Tibial artery (tissue), 4 donors: ENCODE results near the gene NRN1.

Experiments used
- DNase-seq, 2 donors: peaks; one replicate each; pipeline ENCODE4 v3.0.0-alpha.2; 2019
- H3K27ac ChIP-seq, 2 donors: fragments of 200-600 bp; sonication (generic) in 1 of 2; 1 replicate in 1 of 2; 2 replicates in 1 of 2; pipeline ENCODE4 v1.5.1; 2018 to 2019; ENCODE audit warnings: mild to moderate bottlenecking in 1 of 2
- H3K27me3 ChIP-seq, 2 donors: fragments of 200-600 bp; sonication (generic) in 1 of 2; one replicate each; pipeline versions ENCODE4 v1.5.1 to v1.6.0; 2016 to 2019
- H3K36me3 ChIP-seq, 3 donors: fragments of 200-600 bp; sonication (generic) in 2 of 3; one replicate each; pipeline ENCODE4 v1.5.1; 2016 to 2019; ENCODE audit warnings: mild to moderate bottlenecking in 2 of 3
- H3K4me1 ChIP-seq, 4 donors: fragments of 200-600 bp; sonication (generic) in 2 of 4; 1 replicate in 3 of 4; 2 replicates in 1 of 4; pipeline ENCODE4 v1.5.1; 2016 to 2019
- H3K4me3 ChIP-seq, 2 donors: fragments of 200-600 bp; sonication (generic) in 1 of 2; 1 replicate in 1 of 2; 2 replicates in 1 of 2; pipeline ENCODE4 v1.5.1; 2018 to 2019; ENCODE audit warnings: mild to moderate bottlenecking in 2 of 2
- H3K9me3 ChIP-seq, 3 donors: fragments of 200-600 bp; sonication (generic) in 1 of 3; one replicate each; pipeline ENCODE4 v1.5.1; 2016 to 2019
- CTCF ChIP-seq, 2 experiments: fragments of 200-600 bp in 1 of 2; fragments of 450-650 bp in 1 of 2; IDR thresholded peaks; one replicate each; pipeline ENCODE4 v1.5.1; 2017 to 2019; ENCODE audit warnings: antibody characterized with exemption in 2 of 2, mild to moderate bottlenecking in 1 of 2, moderate library complexity in 1 of 2
- intact Hi-C: fragments of 100-400 bp; cut with DNase I; formaldehyde crosslinking; loops from one replicate; pipeline ENCODE4 v1.15.0; 2023; ENCODE audit warnings: low total_unique reads

Gene NRN1

GRCh38 chr6:5950361-5950785 lies 56.4 kb downstream of the NRN1 start:
- H3K27me3 ChIP-seq = no peaks in the 10 kb centered on the region
- peak; percentile 13 to 25 for TF ChIP-seq CTCF (IDR thresholded peaks at IDR 0.05)
- no peak overlapping the region for H3K27ac ChIP-seq
- H3K36me3 ChIP-seq = no peaks in the 10 kb centered on the region
- no peaks in the 10 kb centered on the region for H3K4me1 ChIP-seq
- no peak overlapping the region for H3K4me3 ChIP-seq
- DNase-seq = no peak
- intact Hi-C loops = no loop called here
- no peaks in the 10 kb centered on the region for H3K9me3 ChIP-seq
